Stimulated activated CD4-positive, alpha-beta T cell treated with anti-CD3 and anti-CD28 coated beads, Interleukin-12 subunit alpha, Interleukin-12 subunit beta, amount 100 ng/mL, for 24 hours (primary cell): ENCODE results near the gene TBC1D9B.
A peak's percentile ranks its signal among the peaks of the same experiment; 100 is the strongest.

Experiments used
- DNase-seq, 2 experiments: peaks; one replicate each; pipeline ENCODE4 v3.0.0-alpha.2; 2020; ENCODE audit warnings: low read depth in 2 of 2

The TBC1D9B gene

GRCh38 chr5:179821298-179822058 lies 86.2 kb downstream of the TBC1D9B start:
- DNase-seq, result peak; percentile 61 to 81

GRCh38 chr5:179820483-179821297 lies 87.0 kb downstream of the TBC1D9B start, which contains the start of gene SQSTM1:
Gene SQSTM1 (plus strand): TSS chr5:179820905. CDS start chr5:179820937, 32 bp downstream.
- peak; percentile 64 to 73 for DNase-seq

DNA sequence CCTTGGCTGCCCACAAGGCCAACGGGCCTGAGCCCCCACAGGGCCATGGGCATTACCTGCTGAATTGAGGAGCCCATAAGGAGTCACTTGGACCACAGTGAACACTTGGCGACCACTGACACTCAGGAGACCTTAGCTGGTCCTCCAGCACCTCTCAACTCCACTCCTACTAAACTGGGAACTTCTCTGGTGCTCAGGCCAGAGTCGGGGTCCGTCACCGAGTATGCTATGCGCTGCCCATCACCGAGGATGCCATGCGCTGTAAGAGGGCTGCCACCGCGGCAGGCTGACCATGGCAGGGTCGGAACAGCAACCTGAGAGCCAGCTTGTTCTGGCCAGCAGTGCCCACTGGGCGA lies 87.6 kb downstream of the TBC1D9B start:
- no peak for DNase-seq

DNA sequence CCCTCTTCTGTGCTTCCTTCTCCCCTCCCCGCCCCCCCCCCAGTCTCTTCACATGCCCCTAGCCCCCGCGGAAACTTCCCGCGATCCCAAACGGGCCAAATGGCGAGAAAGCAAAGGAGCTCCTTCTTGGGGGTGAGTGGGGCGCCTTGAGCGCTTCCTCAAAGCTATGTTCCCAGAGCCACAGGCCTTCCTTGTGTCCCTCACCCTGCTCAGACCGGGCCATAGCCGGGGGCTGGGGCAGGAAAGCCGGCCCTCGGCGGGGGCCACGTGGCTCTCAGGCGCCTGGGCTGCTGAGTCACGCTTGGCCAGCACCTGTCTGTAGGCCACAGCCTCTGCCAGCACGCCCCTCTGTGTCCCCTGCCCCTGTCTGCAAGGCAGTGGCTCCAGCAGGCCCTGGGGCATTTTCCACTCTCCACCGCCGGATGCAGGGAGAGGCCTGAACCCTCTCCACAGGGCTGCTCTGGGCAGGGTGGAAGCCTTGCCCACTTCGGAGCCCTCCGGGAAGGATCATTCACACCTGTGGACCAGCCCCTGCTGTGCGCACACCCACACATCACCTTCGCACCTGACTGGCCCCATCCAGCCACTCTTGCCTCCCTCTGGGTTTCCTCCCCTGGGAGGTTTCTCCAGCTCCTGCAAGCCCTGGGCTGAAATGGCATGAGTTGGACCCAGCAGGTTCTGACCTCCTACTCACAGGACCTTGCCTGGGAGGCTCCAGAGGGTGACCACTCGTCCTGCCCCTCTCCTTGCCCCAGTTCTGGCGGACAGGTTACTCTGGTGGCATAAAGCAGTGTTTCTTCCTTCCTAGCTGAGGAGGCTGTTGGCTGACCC lies 88.2 kb downstream of the TBC1D9B start:
- DNase-seq, result no peak

DNA sequence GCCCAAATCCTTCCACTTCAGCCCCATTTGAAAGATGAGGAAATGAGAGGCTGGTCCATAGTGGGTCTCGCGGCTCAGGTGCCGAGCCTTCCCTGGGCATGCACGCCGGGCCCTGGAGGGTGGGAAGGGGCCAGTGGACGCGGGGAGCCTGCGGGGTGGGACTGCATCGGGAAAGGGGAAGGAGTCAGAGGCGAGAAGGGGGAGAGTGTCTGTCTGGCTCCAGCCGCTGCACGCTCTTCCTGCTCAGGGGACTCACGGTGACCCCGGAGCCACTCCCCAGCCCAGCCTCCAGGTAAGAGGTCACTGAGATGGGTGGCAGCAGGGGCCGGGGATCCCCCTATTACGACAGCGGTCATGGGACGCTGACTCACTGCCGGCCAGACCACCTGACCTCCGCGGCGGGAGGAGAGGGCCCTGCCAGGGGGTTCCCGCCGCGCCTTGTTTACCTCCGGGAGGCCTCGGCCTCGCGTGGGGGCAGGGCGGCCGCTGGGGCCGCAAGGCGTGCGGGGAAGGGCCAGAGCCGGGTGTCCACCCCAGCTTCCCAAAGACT lies 88.9 kb downstream of the TBC1D9B start:
- DNase-seq, result peak in 1 of 2 experiments; percentile 66

- no peak for DNase-seq
Observed at GRCh38 chr5:179817890-179818745, 89.6 kb downstream of the TBC1D9B start.

DNA sequence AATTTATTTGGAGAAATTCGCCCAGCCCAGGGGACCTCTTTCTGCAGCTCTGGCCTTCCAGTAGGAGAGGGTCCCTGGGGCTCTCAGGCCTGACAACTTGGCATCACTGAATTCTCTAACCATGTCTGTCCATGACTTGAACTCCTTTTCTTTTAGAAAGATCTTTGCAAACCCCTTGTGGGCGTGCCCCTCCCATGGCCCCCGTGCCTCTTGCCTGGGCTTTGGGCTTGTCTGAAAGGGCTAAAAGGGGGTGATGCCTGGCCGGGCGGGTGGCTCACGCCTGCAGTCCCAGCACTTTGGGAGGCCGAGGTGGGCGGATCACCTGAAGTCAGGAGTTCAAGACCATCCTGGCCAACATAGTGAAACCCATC lies 90.2 kb downstream of the TBC1D9B start:
- no peak for DNase-seq

DNA sequence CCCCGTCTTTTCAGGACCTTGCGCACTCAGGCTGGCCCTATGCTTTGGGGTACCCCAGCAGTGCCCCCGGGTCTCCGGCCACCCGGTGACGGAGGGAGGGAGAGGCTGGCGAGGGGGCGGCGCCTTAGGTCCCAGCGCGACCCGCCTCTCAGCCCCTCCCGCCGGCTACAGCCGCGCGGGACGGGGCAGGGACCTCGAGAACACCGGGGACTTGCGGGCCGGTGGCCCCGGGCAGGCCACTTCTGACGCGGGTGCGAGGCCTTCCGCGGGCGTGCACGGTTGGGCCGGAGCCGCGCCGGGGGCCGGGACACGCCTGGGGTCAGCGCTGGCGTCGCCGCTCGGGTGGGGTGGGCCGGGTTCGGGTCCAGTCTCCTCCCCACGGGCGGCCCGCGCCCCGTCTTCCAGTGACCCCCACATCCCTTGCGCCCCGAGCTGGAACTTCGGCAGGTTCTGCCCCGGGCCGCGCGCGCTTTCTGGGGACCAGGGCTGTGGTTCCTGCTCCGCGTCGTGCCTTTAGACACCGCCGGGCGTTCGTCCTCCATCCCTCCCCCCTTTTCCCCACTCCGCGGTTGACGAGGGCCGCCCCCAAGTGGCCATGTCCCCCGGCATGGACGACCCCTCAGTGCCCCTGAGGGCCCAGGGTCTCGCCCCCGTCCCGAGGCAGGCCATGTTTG lies 90.8 kb downstream of the TBC1D9B start:
- no peak for DNase-seq

GRCh38 chr5:179816401-179816795 lies 91.3 kb downstream of the TBC1D9B start:
- no peak for DNase-seq

GRCh38 chr5:179815491-179816249 lies 92.0 kb downstream of the TBC1D9B start:
- DNase-seq, result no peak

DNA sequence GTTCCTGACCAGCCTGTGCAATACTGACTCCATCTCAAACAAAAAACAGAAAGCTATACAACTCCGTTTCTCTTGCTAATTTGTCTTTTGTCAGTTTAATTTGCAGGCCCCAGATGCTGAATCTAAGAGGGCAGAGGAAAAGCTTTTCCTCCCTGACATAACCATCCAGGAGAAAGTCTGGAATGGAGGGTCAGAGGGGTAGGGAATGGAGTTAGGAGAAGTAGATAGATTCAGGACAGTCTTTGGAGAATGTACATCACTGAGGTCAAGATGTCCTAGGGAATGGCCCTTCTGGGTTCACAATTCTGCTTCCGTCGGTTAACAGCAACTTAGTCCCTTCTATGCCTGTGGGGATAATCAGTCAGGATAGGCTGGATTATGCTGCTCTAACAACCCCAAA lies 93.6 kb downstream of the TBC1D9B start:
- no peak for DNase-seq

DNA sequence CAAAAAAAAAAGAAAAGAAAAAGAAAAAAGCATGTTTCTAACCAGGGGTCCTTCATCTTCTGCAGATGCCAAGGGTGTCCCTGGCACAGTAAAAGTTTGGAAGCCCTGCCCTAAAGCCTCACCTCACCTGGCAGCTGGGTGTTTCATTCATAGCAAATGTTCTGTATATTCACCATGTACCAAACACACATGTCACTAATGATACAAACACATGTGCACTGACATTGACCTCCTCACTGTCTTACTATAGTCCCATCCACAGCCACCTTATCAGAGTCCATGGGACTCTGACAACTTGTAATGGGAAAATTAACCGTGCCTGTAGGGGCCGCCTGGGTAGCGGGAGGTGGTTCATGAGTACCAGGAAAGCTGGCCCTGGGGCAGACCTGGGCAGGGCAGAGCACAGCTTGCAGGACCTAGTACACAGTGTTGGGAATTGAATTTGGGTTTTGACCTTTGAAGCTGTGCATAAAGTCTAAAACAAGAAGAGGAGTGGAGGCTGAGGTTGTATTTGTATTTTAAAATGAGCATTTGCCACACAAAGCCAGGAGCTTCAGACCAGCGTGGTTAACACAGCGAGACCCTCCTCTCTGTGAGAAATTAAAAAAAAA lies 94.6 kb downstream of the TBC1D9B start:
- no peak for DNase-seq

- DNase-seq, result no peak
Observed at GRCh38 chr5:179812135-179812825, 95.4 kb downstream of the TBC1D9B start.
